HG02981 (cell line): Measurements from ENCODE around the gene CC2D2B.
A peak's percentile ranks its signal among the peaks of the same experiment; 100 is the strongest.
"Not testable (repeated sequence)": the region's sequence is repeated elsewhere in the genome, so short reads cannot be mapped to it uniquely, and the experiment has no call there.

Experiments
- ATAC-seq: cut with Tn5 transposase; IDR thresholded peaks from one replicate; pipeline ENCODE4 v1.9.1; 2021; ENCODE audit warnings: mild to moderate bottlenecking, moderate library complexity; ENCODE audit not compliant: unreplicated experiment

The CC2D2B gene

GRCh38 chr10:95907456-95908253, at the start of gene CC2D2B:
TSS of gene CC2D2B (plus strand) at chr10:95907975. CDS start at chr10:95911324, 3,349 bp downstream.
- peak; percentile 78 for ATAC-seq

GRCh38 chr10:95860166-95860940, 47.4 kb upstream of the CC2D2B start:
- no peak for ATAC-seq

GRCh38 chr10:95861386-95861785, 46.4 kb upstream of the CC2D2B start:
- ATAC-seq: no peak

GRCh38 chr10:95864906-95865813, 42.6 kb upstream of the CC2D2B start:
- ATAC-seq: peak; percentile 89

GRCh38 chr10:95865814-95866466, 41.8 kb upstream of the CC2D2B start:
- no peak for ATAC-seq

- no peak for ATAC-seq
Observed at GRCh38 chr10:95866467-95866842, 41.3 kb upstream of the CC2D2B start.

GRCh38 chr10:95867866-95868265, 39.9 kb upstream of the CC2D2B start:
- no peak for ATAC-seq

GRCh38 chr10:95872158-95872711, 35.5 kb upstream of the CC2D2B start:
- ATAC-seq: no peak

GRCh38 chr10:95873139-95873538, 34.6 kb upstream of the CC2D2B start:
- no peak for ATAC-seq

GRCh38 chr10:95873651-95874050, 34.1 kb upstream of the CC2D2B start:
- ATAC-seq: no peak

GRCh38 chr10:95874783-95875182, 33.0 kb upstream of the CC2D2B start:
- not testable (repeated sequence) for ATAC-seq

GRCh38 chr10:95876756-95877155, 31.0 kb upstream of the CC2D2B start:
- ATAC-seq: no peak

GRCh38 chr10:95877881-95878280, 29.9 kb upstream of the CC2D2B start:
- ATAC-seq: peak; percentile 56

- peak; percentile 57 for ATAC-seq
Observed at GRCh38 chr10:95880704-95881103, 27.1 kb upstream of the CC2D2B start.

- ATAC-seq: no peak
Observed at GRCh38 chr10:95881316-95881715, 26.5 kb upstream of the CC2D2B start.

GRCh38 chr10:95889830-95890229, 17.9 kb upstream of the CC2D2B start:
- no peak for ATAC-seq

GRCh38 chr10:95896071-95896850, 11.5 kb upstream of the CC2D2B start:
- no peak for ATAC-seq

GRCh38 chr10:95905897-95906580, 1.7 kb upstream of the CC2D2B start:
- ATAC-seq: not testable (repeated sequence)
